Lower leg skin (tissue), 3 donors: Measurements from ENCODE around the gene RESP18.

ENCODE experiments used
- CTCF ChIP-seq, 3 donors: fragments of 450-650 bp; IDR thresholded peaks; one replicate each; pipeline ENCODE4 v1.5.1; 2016; ENCODE audit warnings: antibody characterized with exemption in 3 of 3, mild to moderate bottlenecking in 3 of 3, moderate library complexity in 2 of 3
- POLR2A ChIP-seq, 2 donors: fragments of 450-650 bp; IDR thresholded peaks; one replicate each; pipeline ENCODE4 v1.6.1; 2016 to 2017; ENCODE audit warnings: antibody characterized with exemption in 2 of 2, mild to moderate bottlenecking in 1 of 2, moderate library complexity in 1 of 2

- TF ChIP-seq CTCF (IDR thresholded peaks at IDR 0.05), result no peak
- no peak for TF ChIP-seq POLR2A (IDR thresholded peaks at IDR 0.05)
Observed at GRCh38 chr2:219296631-219297391, 35.7 kb downstream of the RESP18 start.
